ENCODE measurements around the gene JPT1.

The JPT1 gene

DNA sequence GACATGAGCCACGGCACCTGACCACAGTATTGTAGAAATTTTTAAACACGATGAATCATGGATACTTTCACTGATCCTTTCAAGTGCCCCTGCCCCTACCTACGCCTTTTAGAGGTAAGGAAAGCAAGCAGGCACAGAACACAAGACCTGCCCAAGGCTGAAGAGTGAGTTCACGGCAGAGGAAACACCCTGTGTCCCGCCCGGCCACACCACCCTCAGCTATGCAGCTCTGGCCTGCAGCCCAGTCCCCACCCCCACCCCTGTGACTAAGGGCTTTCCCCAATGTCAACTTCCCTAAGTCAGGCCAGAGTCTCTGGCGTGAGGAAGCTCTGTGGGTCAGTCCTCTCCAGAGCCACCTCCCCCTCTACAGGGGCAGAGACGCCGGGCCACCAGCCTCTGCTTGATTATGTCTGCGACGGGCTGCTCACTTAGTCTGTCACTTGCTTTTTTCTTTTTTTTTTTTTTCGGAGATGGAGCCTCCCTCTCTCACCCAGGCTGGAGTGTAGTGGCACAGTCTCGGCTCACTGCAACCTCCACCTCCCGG lies 58.2 kb downstream of the JPT1 start:
- Histone ChIP-seq H3K4me3 (ENCODE audit: low read length) (no peak overlapping the region), H2AFZ (ENCODE audit: low read depth, low read length) (no peak overlapping the region), H4K20me1 (ENCODE audit: insufficient read depth, low read length) (no peaks in the 10 kb centered on the region), H3K27ac (ENCODE audit: low read length) (no peak overlapping the region), H3K79me2 (ENCODE audit: low read length) (no peaks in the 10 kb centered on the region), H3K4me2 (ENCODE audit: low read length) (no peak overlapping the region), H3K36me3 (replicated peaks; ENCODE audit: low read depth, low read length) (no peaks in the 10 kb centered on the region), H3K9ac (ENCODE audit: low read length) (no peak overlapping the region), H3K9me3 (ENCODE audit: insufficient read depth, low read length) (no peaks in the 10 kb centered on the region), H3K4me1 (ENCODE audit: low read length) (peaks cover 5% of the 10 kb centered on the region), H3K27me3 (ENCODE audit: low read depth, low read length) (no peaks in the 10 kb centered on the region)
- no peak for TF ChIP-seq EZH2phosphoT487 (IDR thresholded peaks at IDR 0.05; ENCODE audit: low read depth)

- Histone ChIP-seq H3K4me2 (ENCODE audit: low read length) (no peak overlapping the region), H3K9ac (ENCODE audit: low read length) (no peak overlapping the region), H4K20me1 (ENCODE audit: insufficient read depth, low read length) (no peaks in the 10 kb centered on the region), H3K9me3 (ENCODE audit: insufficient read depth, low read length) (no peaks in the 10 kb centered on the region), H3K79me2 (ENCODE audit: low read length) (no peaks in the 10 kb centered on the region), H3K27me3 (ENCODE audit: low read depth, low read length) (no peaks in the 10 kb centered on the region), H2AFZ (ENCODE audit: low read depth, low read length) (no peak overlapping the region), H3K4me3 (ENCODE audit: low read length) (no peak overlapping the region), H3K27ac (ENCODE audit: low read length) (no peak overlapping the region), H3K36me3 (replicated peaks; ENCODE audit: low read depth, low read length) (no peaks in the 10 kb centered on the region), H3K4me1 (ENCODE audit: low read length) (peaks cover 5% of the 10 kb centered on the region)
- TF ChIP-seq, protein P1, sequence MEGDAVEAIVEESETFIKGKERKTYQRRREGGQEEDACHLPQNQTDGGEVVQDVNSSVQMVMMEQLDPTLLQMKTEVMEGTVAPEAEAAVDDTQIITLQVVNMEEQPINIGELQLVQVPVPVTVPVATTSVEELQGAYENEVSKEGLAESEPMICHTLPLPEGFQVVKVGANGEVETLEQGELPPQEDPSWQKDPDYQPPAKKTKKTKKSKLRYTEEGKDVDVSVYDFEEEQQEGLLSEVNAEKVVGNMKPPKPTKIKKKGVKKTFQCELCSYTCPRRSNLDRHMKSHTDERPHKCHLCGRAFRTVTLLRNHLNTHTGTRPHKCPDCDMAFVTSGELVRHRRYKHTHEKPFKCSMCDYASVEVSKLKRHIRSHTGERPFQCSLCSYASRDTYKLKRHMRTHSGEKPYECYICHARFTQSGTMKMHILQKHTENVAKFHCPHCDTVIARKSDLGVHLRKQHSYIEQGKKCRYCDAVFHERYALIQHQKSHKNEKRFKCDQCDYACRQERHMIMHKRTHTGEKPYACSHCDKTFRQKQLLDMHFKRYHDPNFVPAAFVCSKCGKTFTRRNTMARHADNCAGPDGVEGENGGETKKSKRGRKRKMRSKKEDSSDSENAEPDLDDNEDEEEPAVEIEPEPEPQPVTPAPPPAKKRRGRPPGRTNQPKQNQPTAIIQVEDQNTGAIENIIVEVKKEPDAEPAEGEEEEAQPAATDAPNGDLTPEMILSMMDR (IDR thresholded peaks at IDR 0.05; ENCODE audit: low read depth, low read length) = no peak
- TF ChIP-seq EZH2phosphoT487 (IDR thresholded peaks at IDR 0.05; ENCODE audit: low read depth) = no peak
Observed at GRCh38 chr17:75094871-75095399, 59.4 kb downstream of the JPT1 start.

- Histone ChIP-seq H3K9me3 (ENCODE audit: insufficient read depth, low read length) (no peaks in the 10 kb centered on the region), H3K27ac (ENCODE audit: low read length) (no peak overlapping the region), H3K36me3 (replicated peaks; ENCODE audit: low read depth, low read length) (no peaks in the 10 kb centered on the region), H3K9ac (ENCODE audit: low read length) (no peak overlapping the region), H3K4me2 (ENCODE audit: low read length) (no peak overlapping the region), H3K79me2 (ENCODE audit: low read length) (no peaks in the 10 kb centered on the region), H3K27me3 (ENCODE audit: low read depth, low read length) (no peaks in the 10 kb centered on the region), H3K4me3 (ENCODE audit: low read length) (no peak overlapping the region), H4K20me1 (ENCODE audit: insufficient read depth, low read length) (no peaks in the 10 kb centered on the region), H3K4me1 (ENCODE audit: low read length) (peaks cover 2% of the 10 kb centered on the region; the same call in 1 of the 2 replicates), H2AFZ (ENCODE audit: low read depth, low read length) (no peak overlapping the region)
- no peak for TF ChIP-seq EZH2phosphoT487 (IDR thresholded peaks at IDR 0.05; ENCODE audit: low read depth)
- TF ChIP-seq, protein P1 (IDR thresholded peaks at IDR 0.05; ENCODE audit: low read depth, low read length) = no peak
Observed at GRCh38 chr17:75093548-75094158, 60.7 kb downstream of the JPT1 start.

DNA sequence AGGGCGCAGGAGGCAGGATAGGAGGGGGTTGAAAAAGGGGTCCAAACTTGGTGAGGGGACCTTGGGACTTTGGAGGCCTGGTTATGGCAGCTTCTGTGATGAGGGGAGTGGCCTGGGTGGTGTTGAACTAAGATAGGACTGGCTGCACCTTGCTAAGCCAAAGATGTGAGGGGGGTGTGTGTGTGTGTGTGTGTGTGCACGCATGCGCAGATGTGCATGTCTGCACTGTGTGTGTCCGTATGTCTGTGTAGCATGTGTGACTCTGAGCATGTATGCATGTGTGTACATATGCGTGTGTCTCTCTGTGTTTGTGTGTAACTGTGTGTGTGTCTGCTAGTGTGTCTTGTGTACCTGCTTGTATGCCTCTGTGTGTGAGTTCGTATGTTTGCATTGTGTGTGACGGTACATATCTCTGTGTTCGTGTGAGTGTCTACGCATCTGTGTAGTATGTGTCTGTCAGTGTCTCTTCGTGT lies 62.4 kb downstream of the JPT1 start:
- no peaks in the 10 kb centered on the region for H3K36me3 ChIP-seq (replicated peaks; ENCODE audit: low read depth, low read length)
- peaks cover 11% of the 10 kb centered on the region; the same call in 1 of the 2 replicates for H3K4me1 ChIP-seq (ENCODE audit: low read length)
- H3K4me2 ChIP-seq (ENCODE audit: low read length) = no peak overlapping the region
- no peaks in the 10 kb centered on the region for H3K79me2 ChIP-seq (ENCODE audit: low read length)
- TF ChIP-seq EZH2phosphoT487 (IDR thresholded peaks at IDR 0.05; ENCODE audit: low read depth) = no peak
- TF ChIP-seq, protein P1 (IDR thresholded peaks at IDR 0.05; ENCODE audit: low read depth, low read length) = no peak
- H2AFZ ChIP-seq (ENCODE audit: low read depth, low read length) = no peak overlapping the region
- no peak overlapping the region for H3K9ac ChIP-seq (ENCODE audit: low read length)
- H4K20me1 ChIP-seq (ENCODE audit: insufficient read depth, low read length) = no peaks in the 10 kb centered on the region
- H3K27me3 ChIP-seq (ENCODE audit: low read depth, low read length) = no peaks in the 10 kb centered on the region
- no peaks in the 10 kb centered on the region for H3K9me3 ChIP-seq (ENCODE audit: insufficient read depth, low read length)
- no peak overlapping the region for H3K4me3 ChIP-seq (ENCODE audit: low read length)
- H3K27ac ChIP-seq (ENCODE audit: low read length) = no peak overlapping the region
